ENCODE results near the gene ZNF81.
"Not testable (repeated sequence)": the region's sequence is repeated elsewhere in the genome, so short reads cannot be mapped to it uniquely, and the experiment has no call there.

ZNF81 gene

DNA sequence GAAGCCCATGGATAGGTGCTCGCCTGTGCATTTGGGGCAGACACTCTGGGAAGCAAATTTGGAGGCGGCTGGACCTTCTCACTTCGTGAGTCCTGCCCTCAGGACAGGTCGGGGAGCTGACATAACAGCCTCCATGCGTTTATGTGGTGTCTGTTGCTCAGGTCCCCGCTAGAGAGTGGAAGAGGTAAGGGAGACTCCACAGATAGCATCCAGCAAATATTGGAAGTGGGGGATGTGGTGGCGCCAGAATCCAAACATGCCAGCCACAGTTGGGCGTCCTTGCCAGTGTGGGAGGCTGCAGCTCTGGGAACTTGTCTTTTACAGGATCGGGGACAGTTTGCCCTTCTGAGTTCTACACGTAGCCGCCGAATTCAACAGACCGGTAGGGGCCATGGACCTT, 119.3 kb downstream of the ZNF81 start:
- no peak for DNase-seq
- H3K27ac ChIP-seq (ENCODE audit: insufficient read depth, low read length, poor library complexity, severe bottlenecking) = no peak overlapping the region
- H3K9me3 ChIP-seq (ENCODE audit: control insufficient read depth, low read length) = no peaks in the 10 kb centered on the region
- no peaks in the 10 kb centered on the region for H3K27me3 ChIP-seq (replicated peaks; ENCODE audit: control insufficient read depth, insufficient read depth, low read length, poor library complexity, severe bottlenecking)
- H3K4me3 ChIP-seq (ENCODE audit: insufficient read depth, low read depth, low read length, poor library complexity, severe bottlenecking) = no peak overlapping the region
- H3K36me3 ChIP-seq (ENCODE audit: control insufficient read depth, insufficient read depth, low read length) = no peaks in the 10 kb centered on the region
- no peaks in the 10 kb centered on the region for H3K4me1 ChIP-seq (ENCODE audit: control insufficient read depth, insufficient read depth, low read length, poor library complexity, severe bottlenecking)

DNA sequence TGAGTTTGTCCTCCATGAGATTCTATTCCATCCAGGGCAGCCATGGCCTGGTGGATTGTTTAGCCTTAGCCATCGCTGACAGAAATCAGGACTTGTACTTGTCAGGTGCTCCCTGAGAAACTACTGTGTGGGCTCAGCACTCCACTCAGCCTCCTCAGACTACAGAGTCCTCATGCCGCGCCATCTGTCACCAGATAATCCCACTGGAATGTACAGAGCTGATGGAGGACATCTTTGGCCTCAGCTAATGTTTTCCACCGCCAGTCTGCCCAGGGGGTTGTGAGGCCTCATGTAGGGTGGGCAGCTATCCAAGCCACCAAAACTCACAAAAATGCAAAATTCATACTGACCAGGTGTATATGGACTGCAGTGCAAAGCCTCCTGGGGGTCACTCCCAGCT, 121.5 kb downstream of the ZNF81 start:
- H3K27ac ChIP-seq (ENCODE audit: insufficient read depth, low read length, poor library complexity, severe bottlenecking); H3K36me3 ChIP-seq (ENCODE audit: control insufficient read depth, insufficient read depth, low read length); H3K4me3 ChIP-seq (ENCODE audit: insufficient read depth, low read depth, low read length, poor library complexity, severe bottlenecking); DNase-seq; H3K4me1 ChIP-seq (ENCODE audit: control insufficient read depth, insufficient read depth, low read length, poor library complexity, severe bottlenecking); H3K27me3 ChIP-seq (replicated peaks; ENCODE audit: control insufficient read depth, insufficient read depth, low read length, poor library complexity, severe bottlenecking); H3K9me3 ChIP-seq (ENCODE audit: control insufficient read depth, low read length): not testable (repeated sequence)

- no peaks in the 10 kb centered on the region for H3K36me3 ChIP-seq (ENCODE audit: control insufficient read depth, insufficient read depth, low read length)
- H3K4me1 ChIP-seq (ENCODE audit: control insufficient read depth, insufficient read depth, low read length, poor library complexity, severe bottlenecking) = no peaks in the 10 kb centered on the region
- no peak overlapping the region for H3K4me3 ChIP-seq (ENCODE audit: insufficient read depth, low read depth, low read length, poor library complexity, severe bottlenecking)
- H3K27me3 ChIP-seq (replicated peaks; ENCODE audit: control insufficient read depth, insufficient read depth, low read length, poor library complexity, severe bottlenecking) = no peaks in the 10 kb centered on the region
- DNase-seq = no peak
- H3K27ac ChIP-seq (ENCODE audit: insufficient read depth, low read length, poor library complexity, severe bottlenecking) = no peak overlapping the region
- H3K9me3 ChIP-seq (ENCODE audit: control insufficient read depth, low read length) = no peaks in the 10 kb centered on the region
These were observed 122.2 kb downstream of the ZNF81 start for GRCh38 chrX:47958761-47959342.

- H3K4me3 ChIP-seq (ENCODE audit: insufficient read depth, low read depth, low read length, poor library complexity, severe bottlenecking) = no peak overlapping the region
- no peaks in the 10 kb centered on the region for H3K36me3 ChIP-seq (ENCODE audit: control insufficient read depth, insufficient read depth, low read length)
- H3K27me3 ChIP-seq (replicated peaks; ENCODE audit: control insufficient read depth, insufficient read depth, low read length, poor library complexity, severe bottlenecking) = no peaks in the 10 kb centered on the region
- H3K27ac ChIP-seq (ENCODE audit: insufficient read depth, low read length, poor library complexity, severe bottlenecking) = no peak overlapping the region
- H3K4me1 ChIP-seq (ENCODE audit: control insufficient read depth, insufficient read depth, low read length, poor library complexity, severe bottlenecking) = no peaks in the 10 kb centered on the region
- H3K9me3 ChIP-seq (ENCODE audit: control insufficient read depth, low read length) = no peaks in the 10 kb centered on the region
- no peak for DNase-seq
These were observed 123.7 kb downstream of the ZNF81 start for GRCh38 chrX:47960406-47960805.

DNA sequence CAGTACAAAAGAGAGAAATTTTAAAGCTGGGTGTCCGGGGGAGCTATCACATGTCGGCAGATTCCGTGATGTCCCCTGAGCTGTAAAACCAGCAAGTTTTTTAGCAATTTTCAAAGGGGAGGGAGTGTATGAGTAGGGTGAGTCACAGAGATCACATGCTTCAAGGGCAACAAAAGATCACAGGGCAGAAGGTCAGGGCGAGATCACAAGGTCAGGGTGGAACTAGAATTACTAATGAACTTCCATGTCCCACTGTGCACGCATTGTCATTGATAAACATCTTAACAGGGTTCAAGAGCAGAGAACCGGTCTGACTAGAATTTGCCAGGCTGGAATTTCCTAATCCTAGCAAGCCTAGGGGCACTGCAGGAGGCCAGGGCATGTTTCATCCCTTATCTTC, 125.1 kb downstream of the ZNF81 start:
- H3K36me3 ChIP-seq (ENCODE audit: control insufficient read depth, insufficient read depth, low read length); H3K27me3 ChIP-seq (replicated peaks; ENCODE audit: control insufficient read depth, insufficient read depth, low read length, poor library complexity, severe bottlenecking); DNase-seq; H3K4me3 ChIP-seq (ENCODE audit: insufficient read depth, low read depth, low read length, poor library complexity, severe bottlenecking); H3K4me1 ChIP-seq (ENCODE audit: control insufficient read depth, insufficient read depth, low read length, poor library complexity, severe bottlenecking); H3K27ac ChIP-seq (ENCODE audit: insufficient read depth, low read length, poor library complexity, severe bottlenecking); H3K9me3 ChIP-seq (ENCODE audit: control insufficient read depth, low read length): not testable (repeated sequence)

DNA sequence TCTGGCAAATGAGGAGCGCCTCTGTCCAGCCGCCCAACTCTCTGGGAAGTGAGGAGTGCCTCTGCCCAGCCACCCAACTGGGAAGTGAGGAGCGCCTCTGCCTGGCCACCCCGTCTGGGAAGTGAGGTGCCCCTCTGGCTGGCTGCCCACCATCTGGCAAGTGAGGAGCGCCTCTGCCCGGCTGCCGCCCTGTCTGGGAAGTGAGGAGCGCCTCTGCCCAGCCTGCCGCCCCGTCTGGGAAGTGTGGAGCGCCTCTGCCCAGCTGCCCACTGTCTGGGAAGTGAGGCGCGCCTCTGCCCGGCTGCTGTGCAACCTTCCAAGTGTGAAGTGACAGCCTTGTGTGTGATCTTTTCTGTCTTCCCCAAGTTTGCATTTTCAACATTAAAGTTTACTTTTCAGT, 128.8 kb downstream of the ZNF81 start:
- H3K9me3 ChIP-seq (ENCODE audit: control insufficient read depth, low read length); H3K27ac ChIP-seq (ENCODE audit: insufficient read depth, low read length, poor library complexity, severe bottlenecking); H3K4me1 ChIP-seq (ENCODE audit: control insufficient read depth, insufficient read depth, low read length, poor library complexity, severe bottlenecking); H3K36me3 ChIP-seq (ENCODE audit: control insufficient read depth, insufficient read depth, low read length); H3K27me3 ChIP-seq (replicated peaks; ENCODE audit: control insufficient read depth, insufficient read depth, low read length, poor library complexity, severe bottlenecking); DNase-seq; H3K4me3 ChIP-seq (ENCODE audit: insufficient read depth, low read depth, low read length, poor library complexity, severe bottlenecking): not testable (repeated sequence)

Data from effector memory CD4-positive, alpha-beta T cell (primary cell).